NCI-H187 treated with DMSO at 0.1 percent for 48 hours (cell line): Measurements from ENCODE around the gene COMMD6.

Source experiments
- DNase-seq: peaks from one replicate; lab custom pipeline; 2025; lab: John Stamatoyannopoulos, UW

Gene COMMD6

DNA sequence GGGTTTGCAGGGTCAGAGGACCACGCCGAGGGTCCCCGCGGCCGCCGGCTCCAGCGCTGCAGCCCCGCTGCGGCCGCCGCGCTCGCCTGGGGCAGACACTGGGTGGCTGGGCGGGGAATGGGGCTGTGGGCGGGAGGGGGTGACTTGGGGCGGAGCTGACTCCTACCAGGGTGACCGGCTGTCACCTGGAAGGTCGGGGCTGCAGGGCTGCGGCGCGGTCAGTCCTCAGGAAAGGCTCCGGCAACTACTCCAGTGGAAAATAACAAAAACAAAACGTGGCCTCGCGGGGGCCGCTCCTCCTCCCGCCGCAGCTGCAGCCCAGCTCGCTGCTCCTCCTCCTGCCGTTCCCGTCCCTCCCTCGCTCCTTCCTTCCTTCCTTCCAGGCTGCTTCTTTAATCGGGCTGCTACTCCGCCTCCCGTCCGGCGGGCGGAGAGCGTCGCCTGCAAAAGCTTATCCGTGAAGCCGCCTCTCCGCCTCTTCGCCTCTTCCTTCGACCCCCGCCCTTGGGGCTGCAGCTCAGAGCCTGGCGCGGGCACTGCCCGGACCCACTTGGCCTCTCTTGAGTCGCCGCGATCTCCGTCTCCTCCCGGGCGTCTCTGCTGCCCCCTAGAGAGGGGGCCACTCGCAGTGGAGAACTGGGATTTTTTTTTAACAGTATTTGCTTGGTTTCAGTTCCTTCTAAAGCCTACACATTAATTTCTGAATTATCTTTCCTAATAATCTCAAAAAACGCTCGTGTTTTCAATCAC, 55.4 kb downstream of the COMMD6 start, which contains the start of gene TBC1D4:
Gene TBC1D4 (minus strand): TSS at position 100 of the 750 bp plus-strand sequence. CDS start 402 bp downstream, outside the sequence.
- peak; percentile 59 for DNase-seq

DNA sequence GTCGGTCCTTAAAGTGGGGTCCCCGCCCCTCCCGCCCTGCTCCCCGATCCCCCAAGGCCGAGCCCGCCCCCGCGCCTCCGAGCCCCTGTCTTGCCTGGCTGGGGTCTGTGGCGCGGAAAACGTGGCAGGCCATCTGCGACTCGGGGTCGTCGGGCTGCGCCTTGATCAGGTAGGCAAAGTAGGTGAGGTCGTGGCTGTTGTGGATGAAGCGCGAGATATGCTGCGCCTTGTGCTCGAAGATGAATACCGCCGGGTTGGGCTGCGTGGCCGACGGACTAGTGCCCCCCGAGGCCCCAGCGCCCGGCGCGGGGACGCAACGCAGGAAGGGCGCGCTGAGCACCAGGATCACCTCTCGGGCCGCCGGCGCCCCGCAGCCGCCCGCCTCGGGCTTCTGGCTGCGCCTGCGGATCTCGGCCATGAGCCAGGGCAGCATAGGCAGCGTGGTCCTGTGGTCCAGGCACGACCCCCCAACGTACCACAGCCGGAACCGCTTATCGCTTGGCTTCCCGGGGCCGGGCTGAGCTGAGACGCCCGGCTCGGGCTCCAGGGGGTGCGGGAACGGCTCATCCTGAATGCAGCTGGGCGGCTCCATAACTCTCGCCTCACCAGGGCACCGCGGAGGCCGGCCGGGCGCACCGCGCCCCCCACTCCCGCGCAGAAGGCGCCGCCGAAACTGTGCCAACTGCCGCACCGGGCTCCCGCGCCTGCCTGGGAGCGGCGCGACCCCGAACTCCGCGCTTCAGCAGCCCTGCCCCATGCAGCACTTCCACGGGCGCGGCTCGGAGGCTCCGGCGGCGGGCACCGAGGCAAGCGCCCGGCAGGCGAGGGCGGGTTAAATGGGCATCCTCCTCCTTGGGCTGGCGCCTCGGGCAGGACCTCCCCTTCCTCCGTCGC, 56.2 kb downstream of the COMMD6 start:
- no peak for DNase-seq

GRCh38 chr13:75480671-75481175, 56.9 kb downstream of the COMMD6 start:
- DNase-seq = no peak

GRCh38 chr13:75479102-75479740, 58.4 kb downstream of the COMMD6 start:
- no peak for DNase-seq

DNA sequence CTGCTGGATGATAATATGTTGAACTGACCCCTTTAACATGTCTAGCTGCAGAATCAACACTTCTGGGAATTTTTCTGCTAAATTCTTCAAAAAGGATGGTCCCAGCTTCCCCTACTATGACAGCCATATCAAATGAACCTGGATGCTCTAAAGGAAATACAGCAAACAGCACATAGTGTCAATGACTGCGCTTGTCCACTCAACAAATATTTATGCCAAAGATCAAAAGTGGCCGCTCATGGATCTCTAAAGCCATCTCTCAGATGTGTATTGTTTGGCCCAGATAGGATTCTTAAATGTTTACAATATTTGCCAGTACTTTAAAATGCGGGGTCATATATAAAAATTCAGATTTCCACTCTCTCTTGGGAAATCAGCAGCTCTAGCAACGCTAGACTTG, 59.0 kb downstream of the COMMD6 start:
- no peak for DNase-seq
